Stimulated activated CD4-positive, alpha-beta T cell treated with anti-CD3 and anti-CD28 coated beads, Interleukin-12 subunit alpha, Interleukin-12 subunit beta, amount 100 ng/mL, for 48 hours (primary cell): ENCODE data around the gene BTC.
"Not testable (repeated sequence)": the region's sequence is repeated elsewhere in the genome, so short reads cannot be mapped to it uniquely, and the experiment has no call there.

ENCODE experiments used
- DNase-seq, 3 donors: peaks; one replicate each; pipeline ENCODE4 v3.0.0-alpha.2; 2020; ENCODE audit warnings: low read depth in 2 of 3, low spot score in 1 of 3

Gene BTC

GRCh38 chr4:74794382-74795010 lies at the start of gene BTC:
TSS of gene BTC (minus strand) at chr4:74794523. CDS start at chr4:74794325, 198 bp downstream.
- DNase-seq: no peak

- no peak for DNase-seq
Measured at GRCh38 chr4:74840936-74841509, 46.7 kb upstream of the BTC start.

- no peak for DNase-seq
Measured at GRCh38 chr4:74838746-74839370, 44.5 kb upstream of the BTC start.

- DNase-seq: no peak
Measured at GRCh38 chr4:74830928-74831327, 36.6 kb upstream of the BTC start.

GRCh38 chr4:74823194-74823593 lies 28.9 kb upstream of the BTC start:
- no peak for DNase-seq

- no peak for DNase-seq
Measured at GRCh38 chr4:74822603-74823002, 28.3 kb upstream of the BTC start.

GRCh38 chr4:74821541-74821940 lies 27.2 kb upstream of the BTC start:
- no peak for DNase-seq

GRCh38 chr4:74814052-74814451 lies 19.7 kb upstream of the BTC start:
- no peak for DNase-seq

- not testable (repeated sequence) for DNase-seq
Measured at GRCh38 chr4:74812056-74812455, 17.7 kb upstream of the BTC start.

- no peak for DNase-seq
Measured at GRCh38 chr4:74805601-74806000, 11.3 kb upstream of the BTC start.

GRCh38 chr4:74800310-74800709 lies 6.0 kb upstream of the BTC start:
- DNase-seq: no peak

GRCh38 chr4:74796631-74797030 lies 2.3 kb upstream of the BTC start:
- DNase-seq: no peak

- DNase-seq: no peak
Measured at GRCh38 chr4:74793757-74794381, 454 bp downstream of the BTC start.

- DNase-seq: no peak
Measured at GRCh38 chr4:74790652-74791051, 3.7 kb downstream of the BTC start.

GRCh38 chr4:74789518-74789917 lies 4.8 kb downstream of the BTC start:
- DNase-seq: no peak

GRCh38 chr4:74777531-74777930 lies 16.8 kb downstream of the BTC start:
- DNase-seq: no peak

GRCh38 chr4:74772783-74773182 lies 21.5 kb downstream of the BTC start:
- DNase-seq: no peak

GRCh38 chr4:74772106-74772505 lies 22.2 kb downstream of the BTC start:
- DNase-seq: no peak

- DNase-seq: no peak
Measured at GRCh38 chr4:74770226-74770910, 24.0 kb downstream of the BTC start.

GRCh38 chr4:74768857-74769525 lies 25.3 kb downstream of the BTC start:
- no peak for DNase-seq

- no peak for DNase-seq
Measured at GRCh38 chr4:74764119-74764518, 30.2 kb downstream of the BTC start.
